ENCODE measurements around the gene DMBT1. TPM values are rescaled to one million over a fixed set of nuclear protein-coding genes. Genes with fewer than 3 reads are reported as not detected.

Gene DMBT1
- total RNA-seq, 1 donor from 2014 or later = 78.6 TPM

- no peaks in the 10 kb centered on the region for H3K4me1 ChIP-seq
- DNase-seq (peak; percentile 73), ATAC-seq (peak; percentile 83)
- intact Hi-C loops (cut with DNase I) = no loop called here
- H3K27me3 ChIP-seq = peaks cover 11% of the 10 kb centered on the region
- H3K27ac ChIP-seq = no peak overlapping the region
- no peaks in the 10 kb centered on the region for H3K9me3 ChIP-seq
- TF ChIP-seq, protein P1, sequence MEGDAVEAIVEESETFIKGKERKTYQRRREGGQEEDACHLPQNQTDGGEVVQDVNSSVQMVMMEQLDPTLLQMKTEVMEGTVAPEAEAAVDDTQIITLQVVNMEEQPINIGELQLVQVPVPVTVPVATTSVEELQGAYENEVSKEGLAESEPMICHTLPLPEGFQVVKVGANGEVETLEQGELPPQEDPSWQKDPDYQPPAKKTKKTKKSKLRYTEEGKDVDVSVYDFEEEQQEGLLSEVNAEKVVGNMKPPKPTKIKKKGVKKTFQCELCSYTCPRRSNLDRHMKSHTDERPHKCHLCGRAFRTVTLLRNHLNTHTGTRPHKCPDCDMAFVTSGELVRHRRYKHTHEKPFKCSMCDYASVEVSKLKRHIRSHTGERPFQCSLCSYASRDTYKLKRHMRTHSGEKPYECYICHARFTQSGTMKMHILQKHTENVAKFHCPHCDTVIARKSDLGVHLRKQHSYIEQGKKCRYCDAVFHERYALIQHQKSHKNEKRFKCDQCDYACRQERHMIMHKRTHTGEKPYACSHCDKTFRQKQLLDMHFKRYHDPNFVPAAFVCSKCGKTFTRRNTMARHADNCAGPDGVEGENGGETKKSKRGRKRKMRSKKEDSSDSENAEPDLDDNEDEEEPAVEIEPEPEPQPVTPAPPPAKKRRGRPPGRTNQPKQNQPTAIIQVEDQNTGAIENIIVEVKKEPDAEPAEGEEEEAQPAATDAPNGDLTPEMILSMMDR (IDR thresholded peaks at IDR 0.05) = peak; percentile 70
- H3K36me3 ChIP-seq = no peaks in the 10 kb centered on the region
- no peak overlapping the region for H3K4me3 ChIP-seq
These were observed 88.3 kb downstream of the DMBT1 start for GRCh38 chr10:122648599-122649428.

DNA sequence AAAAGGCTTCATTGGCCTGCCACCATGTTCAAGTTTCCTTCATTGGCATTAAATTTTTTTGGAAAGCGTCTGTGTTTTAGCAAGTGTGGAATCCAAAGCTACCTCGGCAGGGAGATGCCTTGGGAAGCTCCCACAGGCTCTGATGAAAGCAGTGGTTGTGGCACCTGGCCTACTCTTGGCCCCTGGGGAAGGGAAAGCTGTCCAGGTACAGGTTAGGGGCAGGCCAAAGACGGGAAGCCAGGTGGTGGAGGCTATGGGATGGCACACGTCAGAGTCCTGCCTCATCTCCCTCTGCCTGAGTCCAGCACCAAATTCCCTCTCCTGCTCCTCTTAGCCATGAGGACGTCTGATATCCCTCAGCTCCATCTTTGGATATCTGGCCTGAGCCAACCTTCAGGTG, 89.3 kb downstream of the DMBT1 start:
- Histone ChIP-seq H3K27ac (no peak overlapping the region), H3K27me3 (peaks cover 11% of the 10 kb centered on the region), H3K9me3 (no peaks in the 10 kb centered on the region), H3K36me3 (no peaks in the 10 kb centered on the region), H3K4me3 (no peak overlapping the region), H3K4me1 (no peaks in the 10 kb centered on the region)
- DNase-seq (peak; percentile 19), ATAC-seq (no peak)
- TF ChIP-seq, protein P1 (IDR thresholded peaks at IDR 0.05) = no peak
- intact Hi-C loops (cut with DNase I) = no loop called here

GRCh38 chr10:122650331-122650730, 89.8 kb downstream of the DMBT1 start:
- peaks cover 11% of the 10 kb centered on the region for H3K27me3 ChIP-seq
- DNase-seq (no peak), ATAC-seq (no peak)
- no peak overlapping the region for H3K27ac ChIP-seq
- no peaks in the 10 kb centered on the region for H3K36me3 ChIP-seq
- H3K4me3 ChIP-seq = no peak overlapping the region
- TF ChIP-seq, protein P1 (IDR thresholded peaks at IDR 0.05) = no peak
- intact Hi-C loops (cut with DNase I) = no loop called here
- H3K4me1 ChIP-seq = no peaks in the 10 kb centered on the region
- no peaks in the 10 kb centered on the region for H3K9me3 ChIP-seq

GRCh38 chr10:122655524-122656307, 95.2 kb downstream of the DMBT1 start:
- H3K4me3 ChIP-seq = no peak overlapping the region
- no peaks in the 10 kb centered on the region for H3K36me3 ChIP-seq
- ATAC-seq = peak; percentile 88
- peaks cover 11% of the 10 kb centered on the region for H3K27me3 ChIP-seq
- TF ChIP-seq, protein P1 (IDR thresholded peaks at IDR 0.05) = no peak
- H3K9me3 ChIP-seq = no peaks in the 10 kb centered on the region
- intact Hi-C loops (cut with DNase I) = no loop called here
- DNase-seq = peak; percentile 72
- no peak overlapping the region for H3K27ac ChIP-seq
- peaks cover 11% of the 10 kb centered on the region for H3K4me1 ChIP-seq

GRCh38 chr10:122656308-122656705, 95.8 kb downstream of the DMBT1 start:
- no peak for DNase-seq
- Histone ChIP-seq H3K27ac (peak overlapping the region; percentile 59), H3K27me3 (peaks cover 11% of the 10 kb centered on the region), H3K9me3 (no peaks in the 10 kb centered on the region), H3K4me1 (peaks cover 11% of the 10 kb centered on the region), H3K4me3 (no peak overlapping the region), H3K36me3 (no peaks in the 10 kb centered on the region)
- intact Hi-C loops (cut with DNase I) = no loop called here
- peak; percentile 53 for ATAC-seq
- TF ChIP-seq, protein P1 (IDR thresholded peaks at IDR 0.05) = no peak

All from upper lobe of right lung (tissue), 1 donor.